Measurements from ENCODE around the gene IQSEC1.

IQSEC1 gene

GRCh38 chr3:13070391-13071070, 2.7 kb downstream of the IQSEC1 start:
- ChIA-PET CTCF (interaction anchor here (0.7 kb wide), 1 partner anchor 20 kb away, joined by 3 read pairs; no protein-coding TSS in a partner anchor), POLR2A (ENCODE audit: low non-redundant PET) (no interaction called here)
- TF ChIP-seq CTCF (conservative IDR thresholded peaks at IDR 0.05; ENCODE audit: low read depth), result no peak
- DNase-seq (ENCODE audit: low spot score), result no peak
- H3K27ac ChIP-seq, result no peak overlapping the region

GRCh38 chr3:13069495-13069894, 3.7 kb downstream of the IQSEC1 start:
- DNase-seq (ENCODE audit: low spot score), result no peak
- no peak overlapping the region for H3K27ac ChIP-seq
- ChIA-PET POLR2A (ENCODE audit: low non-redundant PET) (no interaction called here), CTCF (no interaction called here)
- no peak for TF ChIP-seq CTCF (conservative IDR thresholded peaks at IDR 0.05; ENCODE audit: low read depth)

- H3K27ac ChIP-seq, result no peak overlapping the region
- CTCF ChIA-PET, result no interaction called here
- TF ChIP-seq CTCF (conservative IDR thresholded peaks at IDR 0.05; ENCODE audit: low read depth), result no peak
- DNase-seq (ENCODE audit: low spot score), result no peak
- POLR2A ChIA-PET (ENCODE audit: low non-redundant PET), result no interaction called here
These were observed 4.8 kb downstream of the IQSEC1 start for GRCh38 chr3:13068269-13069010.

- H3K27ac ChIP-seq, result no peak overlapping the region
- POLR2A ChIA-PET (ENCODE audit: low non-redundant PET), result no interaction called here
- no peak for TF ChIP-seq CTCF (conservative IDR thresholded peaks at IDR 0.05; ENCODE audit: low read depth)
- no peak for DNase-seq (ENCODE audit: low spot score)
- CTCF ChIA-PET, result no interaction called here
These were observed 5.5 kb downstream of the IQSEC1 start for GRCh38 chr3:13067778-13068177.

- ChIA-PET POLR2A (ENCODE audit: low non-redundant PET) (no interaction called here), CTCF (no interaction called here)
- no peak for DNase-seq (ENCODE audit: low spot score)
- no peak overlapping the region for H3K27ac ChIP-seq
- no peak for TF ChIP-seq CTCF (conservative IDR thresholded peaks at IDR 0.05; ENCODE audit: low read depth)
These were observed 6.4 kb downstream of the IQSEC1 start for GRCh38 chr3:13066834-13067233.

- DNase-seq (ENCODE audit: low spot score), result no peak
- POLR2A ChIA-PET (ENCODE audit: low non-redundant PET), result no interaction called here
- H3K27ac ChIP-seq, result no peak overlapping the region
- TF ChIP-seq CTCF (conservative IDR thresholded peaks at IDR 0.05; ENCODE audit: low read depth), result no peak
- CTCF ChIA-PET, result no interaction called here
These were observed 7.0 kb downstream of the IQSEC1 start for GRCh38 chr3:13066236-13066635.
